ENCODE results near the gene G3BP2. TPM values are rescaled to one million over a fixed set of nuclear protein-coding genes. Genes with fewer than 3 reads are reported as not detected.
"Not testable (repeated sequence)": the region's sequence is repeated elsewhere in the genome, so short reads cannot be mapped to it uniquely, and the experiment has no call there.

G3BP2 gene
- total RNA-seq, 1 donor from 2014 or later, result 204 TPM

DNA sequence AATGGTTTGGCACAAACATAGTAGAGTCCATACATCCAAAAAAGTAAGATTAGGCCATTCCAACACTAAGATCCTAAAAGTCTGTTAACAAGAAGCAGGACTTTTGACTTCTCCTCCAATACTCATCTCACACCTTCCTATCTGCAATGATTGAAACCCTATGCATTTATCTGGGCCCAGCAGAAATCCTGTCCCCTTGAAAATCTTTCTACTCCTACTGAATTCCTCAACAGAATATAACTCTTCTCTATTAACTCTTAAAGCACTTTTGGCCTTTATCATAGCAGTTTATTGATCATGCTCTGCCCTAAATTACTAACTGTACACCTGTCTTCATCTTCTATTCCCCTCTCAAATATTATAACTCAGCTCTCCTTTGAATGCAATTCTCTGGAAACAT, 4.6 kb downstream of the G3BP2 start:
- Histone ChIP-seq H3K27me3 (ENCODE audit: control insufficient read depth, insufficient read depth, low read length) (no peaks in the 10 kb centered on the region), H3K4me3 (ENCODE audit: low read depth, low read length) (no peak overlapping the region), H3K36me3 (ENCODE audit: control insufficient read depth, insufficient read depth, low read length) (peaks cover 1% of the 10 kb centered on the region)
- FAIRE-seq, result no peak
- DNase-seq (ENCODE audit: low read depth), result no peak
- TF ChIP-seq, protein P1, sequence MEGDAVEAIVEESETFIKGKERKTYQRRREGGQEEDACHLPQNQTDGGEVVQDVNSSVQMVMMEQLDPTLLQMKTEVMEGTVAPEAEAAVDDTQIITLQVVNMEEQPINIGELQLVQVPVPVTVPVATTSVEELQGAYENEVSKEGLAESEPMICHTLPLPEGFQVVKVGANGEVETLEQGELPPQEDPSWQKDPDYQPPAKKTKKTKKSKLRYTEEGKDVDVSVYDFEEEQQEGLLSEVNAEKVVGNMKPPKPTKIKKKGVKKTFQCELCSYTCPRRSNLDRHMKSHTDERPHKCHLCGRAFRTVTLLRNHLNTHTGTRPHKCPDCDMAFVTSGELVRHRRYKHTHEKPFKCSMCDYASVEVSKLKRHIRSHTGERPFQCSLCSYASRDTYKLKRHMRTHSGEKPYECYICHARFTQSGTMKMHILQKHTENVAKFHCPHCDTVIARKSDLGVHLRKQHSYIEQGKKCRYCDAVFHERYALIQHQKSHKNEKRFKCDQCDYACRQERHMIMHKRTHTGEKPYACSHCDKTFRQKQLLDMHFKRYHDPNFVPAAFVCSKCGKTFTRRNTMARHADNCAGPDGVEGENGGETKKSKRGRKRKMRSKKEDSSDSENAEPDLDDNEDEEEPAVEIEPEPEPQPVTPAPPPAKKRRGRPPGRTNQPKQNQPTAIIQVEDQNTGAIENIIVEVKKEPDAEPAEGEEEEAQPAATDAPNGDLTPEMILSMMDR (IDR thresholded peaks at IDR 0.05; ENCODE audit: insufficient read depth, low read length, severe bottlenecking), result no peak

DNA sequence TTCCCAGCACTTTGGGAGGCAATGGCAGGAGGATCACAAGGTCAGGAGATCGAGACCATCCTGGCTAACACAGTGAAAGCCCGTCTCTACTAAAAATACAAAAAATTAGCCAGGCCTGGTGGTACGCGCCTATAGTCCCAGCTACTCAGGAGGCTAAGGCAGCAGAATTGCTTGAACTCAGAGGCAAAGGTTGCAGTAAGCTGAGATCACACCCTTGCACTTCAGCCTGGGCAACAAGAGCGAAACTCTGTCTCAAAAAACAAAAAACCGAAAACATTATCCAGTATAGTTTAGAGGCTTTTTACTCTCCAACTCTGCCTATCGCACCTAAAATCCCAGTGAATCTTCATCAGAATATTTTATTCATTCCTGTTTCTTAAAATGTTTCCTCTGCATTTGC, 5.6 kb downstream of the G3BP2 start:
- H3K36me3 ChIP-seq (ENCODE audit: control insufficient read depth, insufficient read depth, low read length); H3K27me3 ChIP-seq (ENCODE audit: control insufficient read depth, insufficient read depth, low read length); DNase-seq (ENCODE audit: low read depth); FAIRE-seq; H3K4me3 ChIP-seq (ENCODE audit: low read depth, low read length): not testable (repeated sequence)

DNA sequence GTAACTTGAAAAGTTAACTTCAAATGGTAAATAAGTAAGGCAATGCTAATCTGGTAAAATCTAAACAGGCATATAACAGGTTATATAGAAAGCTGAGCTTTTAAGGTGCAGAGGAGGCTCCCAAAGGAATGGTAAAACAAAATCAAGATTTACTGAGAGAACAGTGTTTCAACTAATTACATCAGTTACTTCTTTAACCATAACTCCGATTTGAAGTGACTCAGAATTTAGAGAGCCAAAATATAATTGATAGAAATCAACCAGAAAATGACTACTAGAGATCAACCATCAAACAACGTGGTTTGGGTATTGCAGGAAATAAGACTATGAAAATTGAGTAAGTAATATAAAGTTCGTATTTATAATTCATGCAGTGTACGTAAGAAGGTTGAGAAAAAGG, 6.9 kb downstream of the G3BP2 start:
- DNase-seq (ENCODE audit: low read depth) (no peak), FAIRE-seq (no peak)
- H3K4me3 ChIP-seq (ENCODE audit: low read depth, low read length), result no peak overlapping the region
- peaks cover 2% of the 10 kb centered on the region for H3K36me3 ChIP-seq (ENCODE audit: control insufficient read depth, insufficient read depth, low read length)
- H3K27me3 ChIP-seq (ENCODE audit: control insufficient read depth, insufficient read depth, low read length), result no peaks in the 10 kb centered on the region
- TF ChIP-seq, protein P1 (IDR thresholded peaks at IDR 0.05; ENCODE audit: insufficient read depth, low read length, severe bottlenecking), result no peak

GRCh38 chr4:75664604-75665003, 8.6 kb downstream of the G3BP2 start:
- not testable (repeated sequence) for H3K36me3 ChIP-seq (ENCODE audit: control insufficient read depth, insufficient read depth, low read length); H3K27me3 ChIP-seq (ENCODE audit: control insufficient read depth, insufficient read depth, low read length); FAIRE-seq; DNase-seq (ENCODE audit: low read depth); H3K4me3 ChIP-seq (ENCODE audit: low read depth, low read length)

- H3K27me3 ChIP-seq (ENCODE audit: control insufficient read depth, insufficient read depth, low read length), result no peaks in the 10 kb centered on the region
- H3K36me3 ChIP-seq (ENCODE audit: control insufficient read depth, insufficient read depth, low read length), result peaks cover 2% of the 10 kb centered on the region
- FAIRE-seq (no peak), DNase-seq (ENCODE audit: low read depth) (no peak)
- H3K4me3 ChIP-seq (ENCODE audit: low read depth, low read length), result no peak overlapping the region
- TF ChIP-seq, protein P1 (IDR thresholded peaks at IDR 0.05; ENCODE audit: insufficient read depth, low read length, severe bottlenecking), result no peak
Measured at GRCh38 chr4:75662626-75663025, 10.6 kb downstream of the G3BP2 start.

GRCh38 chr4:75660491-75660890, 12.7 kb downstream of the G3BP2 start:
- DNase-seq (ENCODE audit: low read depth) (no peak), FAIRE-seq (no peak)
- TF ChIP-seq, protein P1 (IDR thresholded peaks at IDR 0.05; ENCODE audit: insufficient read depth, low read length, severe bottlenecking), result no peak
- Histone ChIP-seq H3K4me3 (ENCODE audit: low read depth, low read length) (no peak overlapping the region), H3K36me3 (ENCODE audit: control insufficient read depth, insufficient read depth, low read length) (peaks cover 4% of the 10 kb centered on the region), H3K27me3 (ENCODE audit: control insufficient read depth, insufficient read depth, low read length) (no peaks in the 10 kb centered on the region)

DNA sequence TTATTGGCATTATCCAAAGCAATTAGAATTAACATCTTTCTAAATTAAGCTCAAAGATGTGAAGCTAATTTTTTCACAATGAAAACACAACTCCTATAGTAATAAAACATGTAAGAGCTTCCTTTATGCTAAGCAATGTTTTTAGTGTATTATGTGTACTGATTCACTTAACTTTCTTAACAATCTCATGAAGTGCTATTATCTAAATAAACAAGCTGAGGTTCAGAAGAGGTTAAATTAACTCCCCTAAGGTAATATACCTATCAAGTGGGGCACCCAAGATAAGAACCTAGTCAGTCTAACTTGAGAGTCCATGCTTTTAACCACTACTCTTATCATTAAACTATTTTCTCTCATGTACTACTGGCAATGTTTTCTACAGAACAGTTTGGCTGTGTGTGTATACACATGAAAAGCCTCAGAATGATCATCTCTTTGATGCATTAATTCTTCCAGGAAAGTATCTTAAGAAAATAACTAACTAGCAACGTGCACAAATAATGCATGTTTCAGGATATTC, 13.6 kb downstream of the G3BP2 start:
- TF ChIP-seq, protein P1 (IDR thresholded peaks at IDR 0.05; ENCODE audit: insufficient read depth, low read length, severe bottlenecking), result no peak
- Histone ChIP-seq H3K4me3 (ENCODE audit: low read depth, low read length) (no peak overlapping the region), H3K27me3 (ENCODE audit: control insufficient read depth, insufficient read depth, low read length) (no peaks in the 10 kb centered on the region), H3K36me3 (ENCODE audit: control insufficient read depth, insufficient read depth, low read length) (peaks cover 4% of the 10 kb centered on the region)
- FAIRE-seq (no peak), DNase-seq (ENCODE audit: low read depth) (no peak)

Data from bronchial epithelial cell (primary cell).